Measurements from ENCODE around the gene CYGB.

The CYGB gene

GRCh38 chr17:76549539-76549938 lies 12.0 kb upstream of the CYGB start:
- peak overlapping the region; percentile 45 for H3K4me3 ChIP-seq (ENCODE audit: low read length)
- no peak for DNase-seq (ENCODE audit: low read depth)
- no peak for TF ChIP-seq CTCF (IDR thresholded peaks at IDR 0.05; ENCODE audit: insufficient read depth, low read depth, low read length, missing control alignments)

DNA sequence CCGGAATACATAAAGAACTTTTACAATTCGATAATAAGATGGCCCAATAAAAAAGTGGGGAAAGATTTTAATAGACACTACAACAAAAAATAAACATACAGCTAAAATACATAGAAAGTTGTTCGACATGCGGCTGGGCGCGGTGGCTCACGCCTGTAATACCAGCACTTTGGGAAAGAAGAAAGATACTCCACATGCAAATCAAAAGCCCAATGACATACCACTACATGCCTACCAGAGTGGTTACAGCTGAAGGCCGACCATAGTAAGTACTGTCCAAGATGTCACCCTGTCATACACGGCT lies 11.7 kb upstream of the CYGB start:
- no peak for DNase-seq (ENCODE audit: low read depth)
- peak overlapping the region; percentile 45 for H3K4me3 ChIP-seq (ENCODE audit: low read length)
- no peak for TF ChIP-seq CTCF (IDR thresholded peaks at IDR 0.05; ENCODE audit: insufficient read depth, low read depth, low read length, missing control alignments)

- DNase-seq (ENCODE audit: low read depth) = no peak
- no peak for TF ChIP-seq CTCF (IDR thresholded peaks at IDR 0.05; ENCODE audit: insufficient read depth, low read depth, low read length, missing control alignments)
- peak overlapping the region; percentile 45 for H3K4me3 ChIP-seq (ENCODE audit: low read length)
These were observed 11.1 kb upstream of the CYGB start for GRCh38 chr17:76548378-76549214.

- TF ChIP-seq CTCF (IDR thresholded peaks at IDR 0.05; ENCODE audit: insufficient read depth, low read depth, low read length, missing control alignments) = no peak
- H3K4me3 ChIP-seq (ENCODE audit: low read length) = peak overlapping the region; percentile 45
- DNase-seq (ENCODE audit: low read depth) = no peak
These were observed 10.2 kb upstream of the CYGB start for GRCh38 chr17:76547642-76548202.

GRCh38 chr17:76547183-76547641 lies 9.7 kb upstream of the CYGB start:
- peak overlapping the region; percentile 45 for H3K4me3 ChIP-seq (ENCODE audit: low read length)
- TF ChIP-seq CTCF (IDR thresholded peaks at IDR 0.05; ENCODE audit: insufficient read depth, low read depth, low read length, missing control alignments) = peak; percentile 59
- DNase-seq (ENCODE audit: low read depth) = peak; percentile 65

DNA sequence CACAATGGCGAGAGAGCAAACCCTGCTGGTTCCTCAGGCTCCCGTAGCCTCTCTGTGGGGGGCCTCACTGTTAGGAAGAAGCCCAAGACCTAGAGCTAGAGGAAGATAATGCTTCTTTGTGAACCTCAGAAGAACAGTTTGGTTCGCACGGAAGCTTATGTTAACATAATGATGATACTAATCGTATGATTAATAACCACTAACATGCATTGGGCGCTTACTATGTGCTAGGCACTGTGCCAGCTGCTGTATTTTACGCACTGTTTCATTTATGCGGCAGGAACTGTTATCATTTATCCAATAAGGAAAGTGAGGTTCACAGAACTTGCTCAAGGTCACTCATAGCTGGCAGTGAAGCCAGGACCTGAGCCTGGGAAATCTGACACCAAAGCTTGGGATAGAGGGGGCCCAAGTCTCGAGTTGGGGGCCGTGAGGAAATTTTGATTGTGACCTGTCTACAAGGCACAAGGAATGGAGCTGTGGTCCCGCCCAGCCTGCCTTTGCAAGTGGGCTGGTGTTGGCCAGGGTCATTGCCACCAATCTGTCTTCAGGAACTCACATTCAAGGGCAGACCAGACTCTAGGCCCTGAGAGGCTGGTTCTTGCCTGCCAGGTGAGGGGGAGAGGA lies 9.2 kb upstream of the CYGB start:
- no peak for TF ChIP-seq CTCF (IDR thresholded peaks at IDR 0.05; ENCODE audit: insufficient read depth, low read depth, low read length, missing control alignments)
- H3K4me3 ChIP-seq (ENCODE audit: low read length) = no peak overlapping the region
- peak; percentile 91 for DNase-seq (ENCODE audit: low read depth)
